AG04450 (cell line): ENCODE measurements around the gene SCN1A. TPM values are rescaled to one million over a fixed set of nuclear protein-coding genes. Genes with fewer than 3 reads are reported as not detected.

ENCODE experiments used
- CTCF ChIA-PET: fragments of 300-600, 350-600 bp; formaldehyde crosslinking; extraction: SDS; loops from one replicate; lab custom pipeline; 2022; ENCODE audit warnings: antibody characterized with exemption, inconsistent platforms; lab: Charles Lee
- POLR2A ChIA-PET: fragments of 350-600 bp; formaldehyde crosslinking; extraction: SDS; loops from one replicate; lab custom pipeline; 2021; ENCODE audit warnings: antibody characterized with exemption, inconsistent platforms; lab: Yijun Ruan, JAX
- DNase-seq: peaks from one replicate; pipeline ENCODE4 v3.0.0-alpha.2; 2011; ENCODE audit warnings: low read depth, low spot score
- H3K27ac ChIP-seq: one replicate; pipeline ENCODE4 v1.5.1; 2012; ENCODE audit warnings: low read depth, low read length, control low read depth
- H3K27me3 ChIP-seq: one replicate; pipeline ENCODE4 v1.6.0; 2012; ENCODE audit warnings: low read length; ENCODE audit not compliant: control insufficient read depth, insufficient read depth
- H3K4me3 ChIP-seq: 2 replicates; pipeline ENCODE4 v1.5.1; 2011; ENCODE audit warnings: mild to moderate bottlenecking, low read depth, low read length, control low read depth
- H3K9me3 ChIP-seq: 2 replicates; pipeline ENCODE4 v1.5.1; 2012; ENCODE audit warnings: low read length; ENCODE audit not compliant: control insufficient read depth, insufficient read depth
- polyA plus RNA-seq: library from polyadenylated mRNA; depleted of rRNA; stranded (reverse); fragments of >200 nt; gene quantifications from 2 replicates; pipeline ENCODE4 v1.2.3, GENCODE V29; 2011
- TF ChIP-seq, protein P1 (sequence below): IDR thresholded peaks from 2 replicates; pipeline ENCODE4 v1.5.1; 2011; ENCODE audit warnings: low read depth, low read length, control low read depth, inconsistent platforms

Gene SCN1A
- polyA plus RNA-seq, 1 experiment: not detected

DNA sequence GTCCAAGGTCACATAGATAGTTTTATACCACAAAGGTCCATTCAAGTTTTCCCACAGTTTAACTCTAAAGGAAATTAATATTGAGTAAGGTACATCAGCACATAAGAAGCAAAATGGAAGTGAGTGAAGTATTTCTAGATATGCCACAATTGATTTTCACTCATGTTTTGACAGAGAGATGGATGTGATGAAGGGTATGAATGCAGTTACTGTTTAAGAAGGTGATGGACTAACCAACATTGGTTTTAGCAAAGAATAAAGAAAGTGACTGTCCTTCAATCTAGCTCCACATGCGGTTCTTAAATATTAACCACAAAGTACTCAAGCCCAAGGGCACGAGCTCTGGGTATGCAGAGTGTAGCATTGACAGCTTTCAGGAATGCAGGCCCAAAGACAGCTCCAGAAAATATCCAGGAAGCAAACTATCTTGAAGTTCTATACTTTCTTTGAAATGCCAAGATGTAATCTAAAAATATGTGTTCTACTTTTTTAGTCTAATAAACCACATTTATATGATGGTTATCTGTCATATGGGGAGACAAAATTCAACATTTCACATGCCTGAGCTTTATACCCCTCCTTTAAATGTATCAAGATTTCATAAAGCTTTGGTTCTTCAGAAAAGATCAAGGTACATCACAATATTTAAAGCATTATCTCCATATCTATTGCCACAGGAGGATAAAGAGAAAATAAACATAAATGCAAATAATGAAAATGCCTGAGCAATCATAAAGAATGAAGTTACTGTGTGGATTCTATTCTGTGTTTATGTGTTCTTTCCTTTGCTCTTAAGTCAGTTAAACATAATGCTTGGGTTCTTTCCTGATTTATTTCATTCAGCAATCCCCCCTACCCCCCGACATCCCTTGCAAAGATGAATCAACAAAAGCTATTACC, 6.7 kb upstream of the SCN1A start:
- ChIA-PET CTCF (interaction anchor here (12.8 kb wide), 1 partner anchor 75 kb away, joined by 332 read pairs; no protein-coding TSS in a partner anchor), POLR2A (no interaction called here)
- H3K27me3 ChIP-seq: peaks cover 5% of the 10 kb centered on the region
- H3K9me3 ChIP-seq: no peaks in the 10 kb centered on the region
- no peak overlapping the region for H3K27ac ChIP-seq
- TF ChIP-seq, protein P1, sequence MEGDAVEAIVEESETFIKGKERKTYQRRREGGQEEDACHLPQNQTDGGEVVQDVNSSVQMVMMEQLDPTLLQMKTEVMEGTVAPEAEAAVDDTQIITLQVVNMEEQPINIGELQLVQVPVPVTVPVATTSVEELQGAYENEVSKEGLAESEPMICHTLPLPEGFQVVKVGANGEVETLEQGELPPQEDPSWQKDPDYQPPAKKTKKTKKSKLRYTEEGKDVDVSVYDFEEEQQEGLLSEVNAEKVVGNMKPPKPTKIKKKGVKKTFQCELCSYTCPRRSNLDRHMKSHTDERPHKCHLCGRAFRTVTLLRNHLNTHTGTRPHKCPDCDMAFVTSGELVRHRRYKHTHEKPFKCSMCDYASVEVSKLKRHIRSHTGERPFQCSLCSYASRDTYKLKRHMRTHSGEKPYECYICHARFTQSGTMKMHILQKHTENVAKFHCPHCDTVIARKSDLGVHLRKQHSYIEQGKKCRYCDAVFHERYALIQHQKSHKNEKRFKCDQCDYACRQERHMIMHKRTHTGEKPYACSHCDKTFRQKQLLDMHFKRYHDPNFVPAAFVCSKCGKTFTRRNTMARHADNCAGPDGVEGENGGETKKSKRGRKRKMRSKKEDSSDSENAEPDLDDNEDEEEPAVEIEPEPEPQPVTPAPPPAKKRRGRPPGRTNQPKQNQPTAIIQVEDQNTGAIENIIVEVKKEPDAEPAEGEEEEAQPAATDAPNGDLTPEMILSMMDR: no peak
- DNase-seq: no peak
- H3K4me3 ChIP-seq: no peak overlapping the region

DNA sequence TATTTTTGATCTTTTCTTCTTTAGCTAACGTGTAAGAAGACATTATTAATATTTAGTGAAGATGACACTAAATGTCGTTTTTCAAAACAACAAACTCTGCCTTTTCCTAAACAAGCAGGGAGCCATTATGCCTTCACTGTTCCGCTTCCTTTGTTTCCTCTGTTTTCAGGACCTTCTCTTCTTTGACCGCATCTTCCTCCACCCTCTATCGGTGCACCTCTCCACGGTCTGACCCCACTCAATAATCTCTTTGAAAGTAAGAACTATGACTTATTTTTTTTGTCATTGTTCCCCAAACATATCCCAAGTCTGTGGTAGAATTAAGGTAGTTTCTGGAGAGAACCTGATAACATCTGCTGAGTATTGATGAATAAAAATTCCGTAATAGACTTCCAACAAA, 5.8 kb upstream of the SCN1A start:
- ChIA-PET CTCF (interaction anchor here (12.8 kb wide), 1 partner anchor 75 kb away, joined by 332 read pairs; no protein-coding TSS in a partner anchor), POLR2A (no interaction called here)
- no peak for DNase-seq
- no peaks in the 10 kb centered on the region for H3K9me3 ChIP-seq
- no peak overlapping the region for H3K27ac ChIP-seq
- peaks cover 5% of the 10 kb centered on the region for H3K27me3 ChIP-seq
- no peak overlapping the region for H3K4me3 ChIP-seq
- TF ChIP-seq, protein P1: no peak

DNA sequence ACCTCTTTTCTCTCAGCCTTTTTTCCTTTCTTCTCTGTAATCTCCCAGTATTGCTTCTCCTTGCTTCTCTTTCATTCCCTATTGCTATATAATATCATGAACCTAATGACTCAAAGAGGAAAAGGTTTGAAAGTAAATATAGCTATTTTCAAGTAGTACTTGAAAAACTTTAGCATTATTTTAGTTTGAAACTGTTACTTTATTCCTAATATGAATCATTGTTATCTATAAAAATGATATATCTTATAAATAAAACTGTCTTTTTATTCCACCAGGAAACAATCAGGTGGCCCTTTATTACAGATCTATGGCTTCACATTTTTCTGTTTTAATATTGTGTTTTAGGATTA, 311 bp upstream of the SCN1A start:
- H3K9me3 ChIP-seq: no peaks in the 10 kb centered on the region
- DNase-seq: no peak
- TF ChIP-seq, protein P1: no peak
- ChIA-PET CTCF (interaction anchor here (0.5 to 12.8 kb wide), 64 partner anchors 9 to 1991 kb away, joined by 3 to 332 read pairs (median 5); partner anchors contain the start of gene TTC21B), POLR2A (interaction anchor here (1.0 to 1.1 kb wide), 2 partner anchors 71 to 175 kb away, joined by 5 to 7 read pairs; partner anchors contain the start of gene TTC21B)
- H3K4me3 ChIP-seq: no peak overlapping the region
- no peak overlapping the region for H3K27ac ChIP-seq
- peaks cover 5% of the 10 kb centered on the region for H3K27me3 ChIP-seq

DNA sequence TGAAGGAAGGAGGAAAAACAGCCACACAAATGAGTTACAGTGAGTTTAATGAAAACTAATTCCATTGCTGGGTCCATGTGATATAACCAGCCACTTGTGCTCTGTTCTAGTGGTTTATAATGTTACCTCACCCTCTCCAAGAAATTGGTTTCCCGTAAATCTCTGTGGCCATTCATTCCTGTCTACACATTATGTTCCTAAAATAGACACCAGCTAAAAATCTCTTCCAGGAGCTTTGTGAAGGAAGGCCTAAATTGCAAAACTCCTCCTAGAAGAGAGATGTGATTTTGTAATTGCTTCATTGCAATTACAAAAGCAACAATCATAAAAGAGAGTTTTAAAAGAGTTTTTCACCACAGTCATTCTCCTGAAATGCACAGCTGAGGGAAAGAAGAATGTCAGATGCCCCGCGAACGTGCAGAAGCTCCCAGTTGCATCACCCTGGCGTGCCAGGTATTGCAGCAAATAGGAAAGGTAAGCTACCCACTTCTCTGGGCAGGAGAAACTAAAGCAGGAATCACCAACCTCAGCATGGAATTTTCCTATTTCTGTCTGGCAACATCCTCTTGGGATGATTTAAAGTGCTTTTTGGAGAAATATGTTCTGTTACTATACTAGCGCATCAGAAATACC, 1.7 kb downstream of the SCN1A start:
- Histone ChIP-seq H3K9me3 (no peaks in the 10 kb centered on the region), H3K4me3 (no peak overlapping the region), H3K27ac (no peak overlapping the region), H3K27me3 (peaks cover 4% of the 10 kb centered on the region)
- TF ChIP-seq, protein P1: no peak
- POLR2A ChIA-PET: no interaction called here
- CTCF ChIA-PET: interaction anchor here (0.8 to 12.8 kb wide), 4 partner anchors 16 to 172 kb away, joined by 3 to 332 read pairs (median 85); partner anchors contain the start of gene TTC21B
- DNase-seq: no peak

DNA sequence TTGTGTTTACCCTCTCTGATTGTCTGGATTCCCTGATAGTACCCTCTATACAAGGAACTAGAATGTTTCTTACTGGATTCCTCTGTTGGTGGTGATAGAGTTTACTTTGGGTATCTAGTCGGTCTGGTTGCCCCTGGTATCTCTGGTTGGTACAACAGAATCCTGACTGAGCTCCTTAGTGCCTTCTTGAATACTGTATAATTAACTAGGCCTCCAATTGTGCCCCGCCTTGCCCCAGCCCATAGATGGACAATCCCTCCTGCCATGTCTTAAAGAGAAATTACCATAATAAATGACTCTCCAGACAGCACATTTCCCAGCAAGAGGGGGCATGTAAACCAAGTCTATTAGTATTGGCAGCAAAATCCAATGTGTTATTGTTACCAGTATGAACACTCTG, 2.3 kb downstream of the SCN1A start:
- H3K27ac ChIP-seq: no peak overlapping the region
- ChIA-PET CTCF (interaction anchor here (0.8 to 12.8 kb wide), 3 partner anchors 15 to 171 kb away, joined by 3 to 332 read pairs (median 123); partner anchors contain the start of gene TTC21B), POLR2A (no interaction called here)
- H3K9me3 ChIP-seq: no peaks in the 10 kb centered on the region
- peaks cover 2% of the 10 kb centered on the region for H3K27me3 ChIP-seq
- no peak for DNase-seq
- H3K4me3 ChIP-seq: no peak overlapping the region
- TF ChIP-seq, protein P1: no peak
